HEK293 (cell line): ENCODE measurements around the gene FYB2.

Source experiments
- CTCF ChIA-PET: fragments of 350-600 bp; formaldehyde crosslinking; extraction: SDS; loops from one replicate; lab custom pipeline; 2021; ENCODE audit warnings: antibody characterized with exemption; lab: Yijun Ruan, JAX
- POLR2A ChIA-PET: fragments of 300-600 bp; formaldehyde crosslinking; extraction: SDS; loops from one replicate; lab custom pipeline; 2020; ENCODE audit warnings: antibody characterized with exemption, inconsistent platforms; lab: Yijun Ruan, JAX
- H3K27ac ChIP-seq: fragments of 200-500 bp; sonication (Bioruptor generic); 2 replicates; pipeline ENCODE4 v1.5.1; 2014; ENCODE audit warnings: low read depth, low read length, control low read depth, inconsistent platforms; ENCODE audit errors: extremely low read depth
- H3K36me3 ChIP-seq, 2 experiments: fragments of 200-500 bp in 1 of 2; sonication (Bioruptor generic) in 1 of 2; 1 replicate in 1 of 2; 2 replicates in 1 of 2; pipeline ENCODE4 v1.5.1; 2014 to 2017; ENCODE audit warnings: inconsistent platforms in 2 of 2, low read length in 2 of 2; ENCODE audit not compliant: control insufficient read depth in 2 of 2, insufficient read depth in 1 of 2
- H3K4me1 ChIP-seq: fragments of 200-500 bp; sonication (Bioruptor generic); 2 replicates; pipeline ENCODE4 v1.5.1; 2014; ENCODE audit warnings: mild to moderate bottlenecking, low read length, inconsistent platforms; ENCODE audit not compliant: control insufficient read depth, insufficient read depth
- H3K4me3 ChIP-seq: 2 replicates; pipeline ENCODE4 v1.5.1; 2011; ENCODE audit warnings: low read depth, mild to moderate bottlenecking, control low read depth, low read length, moderate library complexity
- H3K9me3 ChIP-seq: fragments of 200-500 bp; sonication (Bioruptor generic); 2 replicates; pipeline ENCODE4 v1.5.1; 2014; ENCODE audit warnings: low read depth, low read length, inconsistent platforms; ENCODE audit not compliant: control insufficient read depth, insufficient read depth
- AEBP2 ChIP-seq: fragments of 450-650 bp; formaldehyde crosslinking; IDR thresholded peaks from 2 replicates; pipeline ENCODE4 v1.5.1; 2016; ENCODE audit warnings: missing biosample characterization, missing genetic modification characterization, borderline replicate concordance
- BCL11B ChIP-seq: fragments of 450-650 bp; formaldehyde crosslinking; IDR thresholded peaks from 2 replicates; pipeline ENCODE4 v1.5.1; 2016; ENCODE audit warnings: low read depth, missing biosample characterization, missing genetic modification characterization
- FEZF1 ChIP-seq: fragments of 450-650 bp; formaldehyde crosslinking; IDR thresholded peaks from 2 replicates; pipeline ENCODE4 v1.5.1; 2016; ENCODE audit warnings: missing biosample characterization, missing genetic modification characterization
- GFI1B ChIP-seq: fragments of 450-650 bp; formaldehyde crosslinking; IDR thresholded peaks from 2 replicates; pipeline ENCODE4 v1.5.1; 2016; ENCODE audit warnings: missing biosample characterization, missing genetic modification characterization
- HOXA7 ChIP-seq: sonication (generic); formaldehyde crosslinking; IDR thresholded peaks from 2 replicates; pipeline ENCODE4 v1.8.1; 2022; ENCODE audit warnings: missing genetic modification reagents, borderline replicate concordance
- KLF9 ChIP-seq: fragments of 450-650 bp; formaldehyde crosslinking; IDR thresholded peaks from 2 replicates; pipeline ENCODE4 v1.5.1; 2016; ENCODE audit warnings: missing biosample characterization, missing genetic modification characterization, low read depth
- MZF1 ChIP-seq: fragments of 450-650 bp; formaldehyde crosslinking; IDR thresholded peaks from 2 replicates; pipeline ENCODE4 v1.5.1; 2017; ENCODE audit warnings: missing biosample characterization, missing genetic modification characterization, borderline replicate concordance
- OSR2 ChIP-seq: fragments of 450-650 bp; formaldehyde crosslinking; IDR thresholded peaks from 2 replicates; pipeline ENCODE4 v1.5.1; 2016; ENCODE audit warnings: missing biosample characterization, missing genetic modification characterization
- PRDM6 ChIP-seq: fragments of 450-650 bp; formaldehyde crosslinking; IDR thresholded peaks from 2 replicates; pipeline ENCODE4 v1.5.1; 2017; ENCODE audit warnings: missing biosample characterization, missing genetic modification characterization
- SP7 ChIP-seq: fragments of 450-650 bp; formaldehyde crosslinking; IDR thresholded peaks from 2 replicates; pipeline ENCODE4 v1.5.1; 2016; ENCODE audit warnings: missing biosample characterization, missing genetic modification characterization
- TSHZ1 ChIP-seq: fragments of 450-650 bp; formaldehyde crosslinking; IDR thresholded peaks from 2 replicates; pipeline ENCODE4 v1.5.1; 2016; ENCODE audit warnings: missing biosample characterization, missing genetic modification characterization, borderline replicate concordance
- WT1 ChIP-seq: fragments of 450-650 bp; formaldehyde crosslinking; IDR thresholded peaks from 2 replicates; pipeline ENCODE4 v1.5.1; 2016; ENCODE audit warnings: missing biosample characterization, missing genetic modification characterization
- ZBTB48 ChIP-seq: fragments of 450-650 bp; formaldehyde crosslinking; IDR thresholded peaks from 2 replicates; pipeline ENCODE4 v1.5.1; 2016; ENCODE audit warnings: missing biosample characterization, missing genetic modification characterization
- ZBTB8A ChIP-seq: fragments of 450-650 bp; formaldehyde crosslinking; IDR thresholded peaks from 2 replicates; pipeline ENCODE4 v1.5.1; 2016; ENCODE audit warnings: missing biosample characterization, missing genetic modification characterization
- ZFHX2 ChIP-seq: fragments of 450-650 bp; formaldehyde crosslinking; conservative IDR thresholded peaks from 2 replicates; pipeline ENCODE4 v1.5.1; 2016; ENCODE audit warnings: missing biosample characterization, missing genetic modification characterization
- ZFP37 ChIP-seq: fragments of 450-650 bp; formaldehyde crosslinking; IDR thresholded peaks from 2 replicates; pipeline ENCODE4 v1.5.1; 2016; ENCODE audit warnings: missing biosample characterization, missing genetic modification characterization
- ZNF10 ChIP-seq: fragments of 450-650 bp; formaldehyde crosslinking; IDR thresholded peaks from 2 replicates; pipeline ENCODE4 v1.5.1; 2017; ENCODE audit warnings: missing biosample characterization, missing genetic modification characterization
- ZNF18 ChIP-seq: fragments of 450-650 bp; formaldehyde crosslinking; IDR thresholded peaks from 2 replicates; pipeline ENCODE4 v1.5.1; 2016; ENCODE audit warnings: missing biosample characterization, missing genetic modification characterization
- ZNF184 ChIP-seq: fragments of 450-650 bp; IDR thresholded peaks from 2 replicates; pipeline ENCODE4 v1.5.1; 2018; ENCODE audit warnings: missing biosample characterization, mild to moderate bottlenecking, missing genetic modification characterization
- ZNF366 ChIP-seq: fragments of 450-650 bp; formaldehyde crosslinking; conservative IDR thresholded peaks from 2 replicates; pipeline ENCODE4 v1.5.1; 2016; ENCODE audit warnings: missing biosample characterization, missing genetic modification characterization
- ZNF416 ChIP-seq: fragments of 450-650 bp; formaldehyde crosslinking; IDR thresholded peaks from 2 replicates; pipeline ENCODE4 v1.5.1; 2016; ENCODE audit warnings: missing biosample characterization, missing genetic modification characterization
- ZNF529 ChIP-seq: fragments of 450-650 bp; formaldehyde crosslinking; IDR thresholded peaks from 2 replicates; pipeline ENCODE4 v1.5.1; 2017; ENCODE audit warnings: missing genetic modification characterization, missing biosample characterization; ENCODE audit not compliant: insufficient replicate concordance
- ZNF558 ChIP-seq: fragments of 450-650 bp; formaldehyde crosslinking; IDR thresholded peaks from 2 replicates; pipeline ENCODE4 v1.5.1; 2016; ENCODE audit warnings: missing biosample characterization, missing genetic modification characterization
- ZNF707 ChIP-seq: fragments of 450-650 bp; formaldehyde crosslinking; IDR thresholded peaks from 2 replicates; pipeline ENCODE4 v1.5.1; 2016; ENCODE audit warnings: missing biosample characterization, missing genetic modification characterization
- ZNF843 ChIP-seq: fragments of 450-650 bp; formaldehyde crosslinking; IDR thresholded peaks from 2 replicates; pipeline ENCODE4 v1.5.1; 2016; ENCODE audit warnings: missing biosample characterization, missing genetic modification characterization

FYB2 gene

GRCh38 chr1:56676571-56677035 is 142.6 kb downstream of the FYB2 start (continued):
- TF ChIP-seq PRDM6 (tag by site-specific recombination) (peak; percentile 63), ZNF10 (tag by site-specific recombination) (no peak; the same call in 1 of the 2 replicates), ZNF184 (peak; percentile 53; the same call in 1 of the 2 replicates), ZNF558 (tag by site-specific recombination) (peak; percentile 66; the same call in 1 of the 2 replicates), GFI1B (tag by site-specific recombination) (peak; percentile 87; the same call in 1 of the 2 replicates), ZFHX2 (tag by site-specific recombination) (no peak)

- ChIA-PET POLR2A (no interaction called here), CTCF (no interaction called here)
- H3K4me1 ChIP-seq, result peaks cover 4% of the 10 kb centered on the region; the same call in 1 of the 2 replicates
- no peaks in the 10 kb centered on the region for H3K36me3 ChIP-seq
- H3K4me3 ChIP-seq, result no peak overlapping the region
- H3K9me3 ChIP-seq, result no peaks in the 10 kb centered on the region
- TF ChIP-seq ZNF18, result no peak
- TF ChIP-seq KLF9 (tag by site-specific recombination), result no peak
- no peak for TF ChIP-seq ZFP37 (tag by site-specific recombination)
- TF ChIP-seq ZNF843 (tag by site-specific recombination), result no peak
- TF ChIP-seq ZNF529 (tag by site-specific recombination), result no peak
- no peak for TF ChIP-seq HOXA7 (CRISPR knock-in tag)
- TF ChIP-seq AEBP2 (tag by site-specific recombination), result no peak
- TF ChIP-seq, all 188 proteins: peak for 0
- H3K27ac ChIP-seq, result no peak overlapping the region
Measured at GRCh38 chr1:56675763-56676162, 143.4 kb downstream of the FYB2 start.

- ChIA-PET POLR2A (no interaction called here), CTCF (no interaction called here)
- no peaks in the 10 kb centered on the region for H3K36me3 ChIP-seq
- H3K4me3 ChIP-seq, result no peak overlapping the region
- H3K27ac ChIP-seq, result no peak overlapping the region
- H3K9me3 ChIP-seq, result no peaks in the 10 kb centered on the region
- H3K4me1 ChIP-seq, result peaks cover 4% of the 10 kb centered on the region
- peak; percentile 70; the same call in 1 of the 2 replicates for TF ChIP-seq OSR2 (tag by site-specific recombination)
- TF ChIP-seq MZF1 (tag by site-specific recombination), result peak; percentile 56; the same call in 1 of the 2 replicates
- TF ChIP-seq ZNF707 (tag by site-specific recombination), result no peak
- TF ChIP-seq FEZF1, result peak; percentile 10; the same call in 1 of the 2 replicates
- TF ChIP-seq ZNF843 (tag by site-specific recombination), result peak; percentile 35; the same call in 1 of the 2 replicates
- no peak for TF ChIP-seq ZNF416 (tag by site-specific recombination)
- no peak for TF ChIP-seq ZBTB8A (tag by site-specific recombination)
- peak; percentile 97 for TF ChIP-seq SP7 (tag by site-specific recombination)
- TF ChIP-seq ZNF366 (tag by site-specific recombination), result 0 out of 2 replicates have a peak, but pooled peaks have one; percentile 12
- TF ChIP-seq TSHZ1 (tag by site-specific recombination), result peak; percentile 23; the same call in 1 of the 2 replicates
- TF ChIP-seq BCL11B (tag by site-specific recombination), result 0 out of 2 replicates have a peak, but pooled peaks have one; percentile 28
- TF ChIP-seq WT1 (tag by site-specific recombination), result peak; percentile 36; the same call in 1 of the 2 replicates
- TF ChIP-seq ZBTB48 (tag by site-specific recombination), result no peak
Measured at GRCh38 chr1:56672579-56672978, 146.6 kb downstream of the FYB2 start.
